Measurements from ENCODE around the gene OR13J1.
"Not testable (repeated sequence)": the region's sequence is repeated elsewhere in the genome, so short reads cannot be mapped to it uniquely, and the experiment has no call there.

The OR13J1 gene

DNA sequence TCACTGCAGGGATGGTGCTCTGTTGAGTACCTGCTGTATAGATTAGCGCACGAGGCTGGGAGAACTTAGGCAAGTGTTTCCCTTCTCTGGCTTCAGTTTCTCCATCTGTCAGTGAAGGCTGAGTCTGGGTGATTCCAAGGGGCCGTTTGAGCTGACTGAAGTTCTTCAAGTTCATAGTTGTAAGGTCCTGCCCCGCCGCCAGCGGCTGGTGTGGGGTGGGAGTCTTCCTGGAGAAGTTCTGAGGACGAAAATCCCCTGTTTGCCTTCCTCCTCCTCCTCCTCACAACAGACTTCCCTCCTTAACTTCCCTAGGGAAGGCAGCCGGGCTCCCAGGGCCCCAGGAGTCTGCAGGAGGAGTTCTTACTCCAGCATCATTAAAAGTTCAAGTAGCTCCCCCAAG lies 34.1 kb upstream of the OR13J1 start:
- DNase-seq = no peak

DNA sequence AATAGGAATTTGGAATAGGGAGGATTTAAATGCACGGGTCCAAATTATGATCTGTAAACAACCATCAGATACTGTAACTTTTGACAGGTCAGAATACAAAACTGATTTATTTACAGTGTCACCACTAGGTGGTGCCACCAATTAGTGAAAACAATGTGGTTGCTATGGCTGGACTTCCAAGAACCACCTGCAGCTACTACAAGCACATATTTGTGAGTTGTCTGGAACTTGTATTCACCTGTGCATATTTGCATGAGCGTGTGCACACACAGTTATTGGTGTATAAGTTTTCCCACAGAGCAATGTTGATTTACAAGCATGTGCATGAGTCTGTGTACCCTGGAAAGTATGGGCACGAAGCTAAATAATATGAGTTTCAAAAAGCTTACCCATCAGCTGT lies 32.8 kb upstream of the OR13J1 start:
- DNase-seq = no peak

DNA sequence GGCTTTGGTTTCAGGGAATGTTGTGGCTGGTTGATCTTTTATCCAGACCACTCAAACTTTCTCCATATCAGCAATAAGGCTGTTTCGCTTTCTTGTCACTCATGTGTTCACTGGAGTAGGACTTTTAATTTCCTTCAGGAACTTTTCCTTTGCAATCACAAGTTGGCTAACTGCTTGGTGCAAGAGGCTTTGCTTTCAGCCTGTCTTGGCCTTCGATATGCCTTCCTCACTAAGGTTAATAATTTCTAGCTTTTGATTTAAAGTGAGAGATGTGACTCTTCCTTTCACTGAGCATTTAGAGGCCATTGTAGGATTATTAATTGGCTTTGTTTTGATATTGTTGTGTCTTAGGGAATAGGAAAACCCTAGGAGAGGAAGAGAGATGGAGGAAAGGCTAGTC lies 28.8 kb upstream of the OR13J1 start:
- DNase-seq = no peak

DNA sequence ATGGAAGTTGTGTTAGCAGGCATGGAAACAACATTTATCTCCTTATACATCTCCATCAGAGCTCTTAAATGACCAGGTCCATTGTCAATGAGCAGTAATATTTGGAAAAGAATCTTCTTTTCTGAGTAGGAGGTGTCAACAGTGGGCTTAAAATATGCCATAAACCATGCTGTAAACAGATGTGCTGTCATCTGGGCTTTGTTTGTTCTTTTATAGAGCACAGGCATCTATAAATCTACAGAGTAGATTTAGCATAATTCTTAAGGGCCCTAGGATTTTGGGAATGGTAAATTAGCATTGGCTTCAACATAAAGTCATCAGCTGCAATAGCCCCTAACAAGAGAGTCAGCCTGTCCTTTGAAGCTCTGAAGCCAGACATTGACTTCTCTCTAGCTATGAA lies 28.1 kb upstream of the OR13J1 start:
- DNase-seq = no peak

DNA sequence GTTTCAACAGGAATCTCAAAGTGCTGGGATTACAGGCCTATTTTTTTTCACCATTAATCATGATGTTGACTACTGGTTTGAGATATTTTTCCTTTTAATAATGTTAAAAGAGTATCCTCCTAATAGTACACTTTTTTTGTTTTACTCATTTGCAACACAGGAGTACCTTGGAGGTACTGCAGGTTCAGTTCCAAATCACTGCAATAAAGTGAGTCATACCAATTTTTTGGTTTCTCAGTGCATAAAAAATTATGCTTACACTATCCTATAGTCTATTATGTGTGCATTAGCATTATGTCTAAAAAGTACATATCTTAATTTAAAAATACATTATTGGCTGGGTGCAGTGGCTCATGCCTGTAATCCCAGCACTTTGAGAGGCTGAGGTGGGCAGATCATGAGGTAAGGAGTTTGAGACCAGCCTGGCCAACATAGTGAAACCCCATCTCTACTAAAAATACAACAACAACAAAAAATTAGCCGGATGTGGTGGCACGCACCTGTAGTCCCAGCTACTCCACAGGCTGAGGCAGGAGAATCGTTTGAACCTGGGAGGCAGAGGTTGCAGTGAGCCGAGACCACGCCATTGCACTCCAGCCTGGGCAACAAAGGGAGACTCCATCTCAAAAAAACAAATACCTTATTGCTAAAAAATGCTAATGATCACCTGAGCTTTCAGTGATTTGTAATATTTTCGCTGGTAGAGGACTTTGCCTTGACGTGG lies 27.3 kb upstream of the OR13J1 start:
- not testable (repeated sequence) for DNase-seq

DNA sequence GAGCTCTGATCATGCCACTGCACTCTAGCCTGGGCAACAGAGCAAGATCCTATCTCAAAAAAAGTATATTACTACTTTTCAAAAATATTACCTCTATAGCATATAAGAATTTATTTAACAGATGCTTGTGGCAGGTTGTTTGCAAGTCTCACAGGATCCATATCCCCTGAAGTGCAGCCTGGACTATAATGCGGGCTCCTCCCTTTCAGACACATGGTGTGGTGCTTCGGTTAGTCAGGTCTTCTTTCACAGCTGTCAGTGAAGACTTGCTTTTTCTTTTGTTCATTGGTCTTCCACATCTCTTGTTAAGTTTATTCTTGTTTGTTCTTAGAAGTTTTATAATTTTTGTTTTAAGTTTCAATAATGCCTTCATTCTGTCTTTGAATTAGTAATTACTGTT lies 26.4 kb upstream of the OR13J1 start:
- no peak for DNase-seq

DNA sequence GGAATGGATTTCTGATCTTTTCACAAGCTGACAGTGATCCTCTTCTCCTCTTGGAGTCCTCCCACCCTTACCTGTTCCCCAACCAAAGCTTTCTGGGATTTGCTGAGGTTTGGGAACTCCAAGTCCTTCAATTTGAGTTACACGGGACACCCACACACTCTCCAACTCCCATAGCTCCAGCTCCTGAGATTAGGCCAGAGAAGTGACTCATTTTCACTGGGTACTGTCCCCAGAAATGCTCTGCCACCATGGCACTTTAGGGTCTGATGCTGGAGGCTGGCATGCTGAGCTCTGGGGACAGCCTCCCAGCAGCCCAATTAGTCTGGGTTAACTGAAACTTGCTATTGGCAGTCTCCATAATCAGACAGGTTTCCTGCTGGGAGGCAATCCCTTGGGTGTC lies 21.9 kb upstream of the OR13J1 start:
- DNase-seq = no peak

DNA sequence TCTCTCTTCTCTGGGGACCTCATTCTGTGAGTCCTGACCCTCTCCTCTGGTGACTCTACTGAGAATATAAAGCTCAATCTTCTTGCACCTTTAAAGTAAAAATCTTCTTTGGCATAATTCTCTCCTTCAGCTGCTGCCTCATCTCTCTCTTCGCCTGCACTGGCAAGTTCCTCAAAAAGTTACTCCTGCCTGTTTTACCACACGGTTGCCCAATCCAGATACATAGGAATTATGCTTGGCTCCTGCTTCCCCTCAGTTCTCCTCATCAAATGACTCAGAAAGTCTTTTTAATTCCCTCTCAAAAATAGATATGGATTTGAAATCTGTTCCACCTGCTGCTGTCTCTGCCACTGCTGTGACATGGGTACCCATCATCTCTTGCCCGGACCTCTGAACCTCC lies 21.4 kb upstream of the OR13J1 start:
- DNase-seq = no peak

DNA sequence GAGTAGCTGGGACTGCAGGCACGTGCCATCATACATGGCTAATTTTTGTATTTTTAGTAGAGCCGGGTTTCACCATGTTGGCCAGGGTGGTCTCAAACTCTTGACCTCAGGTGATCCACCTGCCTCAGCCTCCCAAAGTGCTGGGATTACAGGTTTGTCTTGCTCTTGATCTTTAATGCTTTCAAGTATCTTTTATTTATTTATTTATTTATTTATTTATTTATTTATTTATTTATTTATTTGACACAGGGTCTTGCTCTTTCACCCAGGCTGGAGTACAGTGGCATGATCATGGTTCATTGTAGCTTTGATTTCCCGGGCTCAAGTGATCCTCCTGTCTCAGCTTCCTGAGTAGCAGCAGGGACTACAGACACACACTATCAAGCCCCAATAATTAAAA lies 14.7 kb upstream of the OR13J1 start:
- not testable (repeated sequence) for DNase-seq

DNA sequence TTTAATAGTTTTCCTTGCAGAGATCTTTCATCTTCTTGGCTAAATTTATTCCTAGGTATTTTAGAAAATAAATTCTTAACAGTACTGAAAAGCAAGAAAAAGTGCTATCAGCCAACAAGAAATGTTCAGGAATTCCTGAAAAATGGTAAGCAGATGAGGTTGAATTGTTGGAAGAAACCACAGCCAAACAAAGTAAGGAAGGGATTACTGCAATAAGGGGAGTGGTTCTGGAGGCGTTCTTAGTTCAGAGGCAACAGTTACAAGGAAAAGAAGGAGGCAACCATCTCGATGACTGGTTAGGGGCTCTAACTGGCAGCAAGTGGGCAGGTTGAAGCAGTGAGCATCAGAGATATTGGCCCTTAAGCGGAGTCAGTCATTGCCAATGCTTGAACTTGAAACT lies 12.8 kb upstream of the OR13J1 start:
- no peak for DNase-seq

DNA sequence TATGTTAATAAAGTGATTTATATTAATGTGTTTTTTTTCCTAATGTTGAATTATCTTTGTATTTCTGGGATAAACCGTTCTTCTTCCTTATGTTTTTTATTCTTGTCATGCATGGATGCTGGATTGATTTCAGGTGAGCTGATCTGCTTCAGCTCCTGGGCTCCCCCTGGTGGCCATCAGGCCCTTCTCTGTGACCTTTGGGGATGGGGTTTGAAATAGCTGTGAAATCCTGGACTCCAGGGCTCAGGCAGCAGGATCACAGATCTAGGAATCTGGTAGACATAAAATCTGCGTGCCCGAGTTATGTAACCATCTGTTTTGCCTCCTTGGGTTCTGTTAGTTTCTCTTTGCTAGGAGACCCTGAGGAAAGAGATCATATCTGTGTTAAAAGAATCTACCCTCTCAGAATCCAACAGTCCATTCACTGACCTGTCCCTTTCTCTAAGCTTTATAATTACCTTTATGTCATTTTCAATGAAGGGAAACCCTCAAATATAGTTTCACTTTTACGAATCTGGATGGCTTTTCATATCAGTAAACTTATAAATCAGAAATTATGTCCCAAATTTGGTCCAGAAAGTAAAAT lies 12.2 kb upstream of the OR13J1 start:
- DNase-seq = peak; percentile 84

DNA sequence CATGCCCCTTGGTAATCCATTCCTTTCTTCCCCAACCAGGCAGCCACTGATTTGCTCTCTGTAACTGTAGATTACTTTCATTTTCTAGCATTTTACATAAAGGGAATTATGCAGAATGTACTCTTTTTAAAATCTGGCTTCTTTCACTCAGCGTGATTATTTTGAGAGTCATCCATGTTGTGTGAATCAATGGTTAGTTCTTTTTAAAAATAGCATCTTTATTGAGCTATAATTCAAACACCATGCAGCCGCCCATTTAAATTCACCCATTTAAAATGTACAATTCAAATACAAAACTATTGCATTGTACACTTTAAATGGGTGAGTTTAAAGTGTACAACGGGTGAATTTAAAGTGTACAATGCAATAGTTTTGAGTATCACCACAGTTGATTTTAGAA lies 2.3 kb upstream of the OR13J1 start:
- no peak for DNase-seq

DNA sequence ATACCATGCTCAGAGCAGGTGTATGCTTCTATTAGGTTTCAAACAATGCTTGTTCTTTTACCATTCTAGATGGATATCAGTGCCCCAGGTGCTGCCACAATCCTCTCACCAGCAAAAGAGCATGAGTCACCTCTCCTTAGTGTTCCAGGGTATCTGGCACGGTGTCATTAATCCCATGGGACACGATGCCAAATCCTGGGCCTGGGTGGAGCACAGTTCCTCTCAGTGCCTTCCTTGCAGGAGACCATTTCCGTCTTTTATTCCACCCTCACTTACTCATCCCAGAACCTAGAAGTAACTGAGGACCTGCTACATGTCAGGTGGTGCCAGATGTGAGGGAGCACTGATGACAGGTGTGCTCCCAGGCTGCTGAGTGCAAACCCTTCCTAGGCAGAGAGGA lies 1.3 kb upstream of the OR13J1 start:
- DNase-seq = no peak

DNA sequence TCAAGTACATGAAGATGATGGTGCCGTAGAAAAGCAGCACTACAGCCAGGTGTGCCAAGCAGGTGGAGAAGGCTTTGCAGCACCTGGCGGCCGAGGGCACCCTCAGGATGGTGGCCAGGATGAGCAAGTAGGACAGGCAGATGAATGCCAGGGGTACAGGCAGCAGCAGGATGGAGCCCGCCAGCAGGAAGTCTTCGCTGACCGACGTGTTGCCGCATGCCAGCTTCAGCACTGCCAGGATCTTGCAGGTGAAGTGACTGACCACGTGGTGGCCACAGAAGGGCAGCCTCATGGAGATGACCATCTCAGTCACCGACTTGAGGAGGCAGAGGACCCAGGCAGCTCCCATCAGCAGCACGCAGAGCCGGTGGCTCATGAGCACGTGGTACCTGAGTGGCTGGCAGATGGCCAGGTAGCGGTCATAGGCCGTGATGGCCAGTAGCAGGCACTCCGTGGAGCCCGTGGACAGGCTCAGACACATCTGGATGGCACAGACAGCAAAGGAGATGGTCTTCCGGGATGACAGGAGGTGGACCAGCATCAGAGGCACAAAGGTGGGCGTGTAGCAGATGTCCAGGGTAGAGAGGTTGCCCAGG lies 482 bp downstream of the OR13J1 start:
- no peak for DNase-seq

DNA sequence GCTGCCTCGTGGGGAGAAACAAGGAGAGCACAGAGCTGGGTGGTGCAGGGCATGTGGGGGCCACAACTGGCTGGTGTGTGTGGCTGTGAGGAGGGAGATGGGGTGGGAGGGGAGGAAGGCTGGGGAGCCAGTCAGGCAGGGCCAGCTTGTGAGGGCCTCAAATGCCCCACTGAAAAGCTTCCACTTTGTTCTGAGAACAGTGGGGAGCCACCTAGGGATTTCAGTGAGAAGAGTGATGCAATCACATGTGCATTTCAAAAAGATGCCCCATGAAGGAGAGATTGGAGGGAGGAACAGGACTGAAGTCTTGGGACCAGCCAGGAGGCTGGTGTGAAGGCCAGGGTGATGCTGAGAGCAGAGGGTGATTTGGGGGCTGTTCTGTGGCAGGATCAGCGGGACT lies 1.3 kb downstream of the OR13J1 start:
- DNase-seq = no peak

DNA sequence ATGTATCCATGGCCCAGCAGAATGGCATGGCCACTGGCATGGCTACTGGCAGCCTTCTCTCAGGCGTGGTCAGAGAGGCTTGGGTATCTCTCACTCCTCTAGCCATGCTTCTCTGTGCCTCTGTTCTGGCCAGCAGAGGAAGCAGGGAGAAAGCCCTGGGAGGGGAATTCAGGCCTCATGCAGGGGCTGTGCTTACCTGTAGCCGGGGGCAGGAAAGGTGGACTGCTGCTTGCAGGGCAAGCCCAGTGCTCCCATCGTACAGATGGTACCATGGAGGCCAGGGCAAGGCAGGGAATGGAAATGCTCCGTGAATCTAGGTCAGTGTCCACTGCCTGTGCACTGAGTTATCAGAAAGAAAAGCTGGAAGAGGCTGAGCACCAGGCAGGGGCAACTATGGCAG lies 2.7 kb downstream of the OR13J1 start:
- DNase-seq = no peak

DNA sequence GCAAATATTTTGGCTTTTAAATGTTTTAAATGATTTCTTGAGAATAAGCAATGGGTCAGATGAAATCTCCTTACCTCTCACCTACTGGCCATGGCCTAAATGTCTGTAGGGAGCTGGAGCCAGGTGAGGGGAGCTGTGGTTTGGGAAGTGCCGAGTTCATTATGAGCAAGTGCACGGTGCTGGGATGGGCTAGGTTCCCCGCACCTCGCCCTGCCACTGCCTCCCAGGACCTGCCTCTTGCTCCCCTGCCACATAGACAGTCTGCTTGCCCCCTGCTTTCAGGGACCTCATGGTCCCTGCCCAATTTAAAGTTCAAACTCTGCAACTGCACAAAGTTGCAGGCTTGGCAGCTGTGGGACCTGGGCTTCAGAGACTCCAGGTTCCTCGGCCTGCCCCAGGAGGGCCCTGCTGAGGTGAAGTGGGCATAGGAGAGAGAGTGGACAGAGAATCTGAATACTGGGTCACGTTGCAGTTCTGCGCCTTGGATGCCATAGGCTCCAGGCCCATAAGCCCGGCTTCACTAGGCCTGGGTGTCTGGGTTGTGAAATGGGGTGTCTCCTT lies 5.4 kb downstream of the OR13J1 start:
- DNase-seq = no peak

DNA sequence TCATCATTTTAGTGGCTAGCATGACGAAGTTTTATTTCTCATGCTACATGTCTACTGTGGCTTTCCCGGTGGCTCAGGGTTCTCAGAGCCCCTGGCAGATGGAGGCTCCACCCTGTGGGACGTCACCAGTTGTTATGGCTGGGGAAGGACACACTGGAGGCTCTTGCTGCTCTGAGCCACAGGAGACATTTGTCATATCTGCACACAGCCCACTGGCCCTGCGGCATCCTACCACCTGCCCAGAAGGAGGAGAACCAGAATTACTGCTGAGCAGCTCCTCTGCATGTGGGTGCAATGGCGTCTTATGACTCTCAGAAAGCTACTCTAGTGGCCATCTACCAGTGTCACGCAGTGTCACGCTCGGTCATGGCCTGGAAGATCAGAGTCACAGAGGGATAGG lies 6.6 kb downstream of the OR13J1 start:
- no peak for DNase-seq

DNA sequence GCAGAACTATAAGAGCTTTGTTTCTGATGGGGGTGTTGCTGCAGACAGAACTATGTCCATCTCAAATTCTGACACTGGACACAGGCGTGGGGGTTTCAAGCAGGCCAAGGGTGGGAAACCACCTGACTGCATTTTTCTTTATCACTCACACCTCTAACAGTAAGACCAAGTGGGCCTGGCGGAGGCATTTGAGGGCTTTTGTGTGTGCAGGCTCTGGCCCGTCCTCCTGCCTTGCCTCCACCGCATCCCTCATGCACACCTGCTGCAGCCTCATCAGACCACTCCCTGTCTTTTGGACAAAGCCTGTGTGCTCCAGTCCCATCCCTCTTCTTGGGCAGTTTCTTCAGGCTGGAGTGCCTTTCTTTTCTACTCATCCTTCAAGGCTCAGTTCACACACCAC lies 7.9 kb downstream of the OR13J1 start:
- DNase-seq = no peak

DNA sequence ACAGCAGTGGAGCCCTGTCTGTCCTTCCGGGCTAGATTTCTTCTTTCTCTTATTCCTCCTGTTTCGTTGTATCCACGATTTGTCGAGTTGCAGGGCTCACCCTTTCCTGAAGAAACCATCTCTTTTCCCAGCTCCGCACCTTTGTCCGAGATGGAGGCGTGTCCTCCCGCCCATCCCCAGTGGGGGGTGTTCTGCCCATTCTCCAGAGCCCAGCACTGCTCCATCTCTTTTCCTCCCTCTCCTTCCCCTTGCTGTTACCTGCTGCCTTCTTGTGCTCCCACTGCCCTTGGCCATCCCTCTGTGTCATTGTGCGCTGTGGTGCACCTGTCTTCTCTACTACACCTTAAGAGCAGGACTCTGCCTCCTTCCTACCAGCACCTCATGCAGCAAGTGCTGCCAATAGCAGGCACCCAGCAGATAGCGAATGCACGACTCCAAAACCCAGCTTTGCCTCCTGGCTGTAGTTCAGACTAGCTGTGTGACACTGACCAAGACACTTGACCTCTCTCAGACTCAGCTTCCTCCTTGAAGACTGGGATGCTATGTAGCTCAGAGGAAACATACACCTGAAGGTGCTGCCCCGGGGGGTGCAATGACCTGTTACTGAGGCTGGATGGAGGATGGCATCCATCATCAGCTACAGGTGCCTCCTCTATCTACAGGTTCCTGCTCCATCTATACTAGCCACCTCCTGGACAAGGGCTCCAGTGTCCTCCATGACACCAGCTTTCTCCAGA lies 8.9 kb downstream of the OR13J1 start:
- DNase-seq = no peak

DNA sequence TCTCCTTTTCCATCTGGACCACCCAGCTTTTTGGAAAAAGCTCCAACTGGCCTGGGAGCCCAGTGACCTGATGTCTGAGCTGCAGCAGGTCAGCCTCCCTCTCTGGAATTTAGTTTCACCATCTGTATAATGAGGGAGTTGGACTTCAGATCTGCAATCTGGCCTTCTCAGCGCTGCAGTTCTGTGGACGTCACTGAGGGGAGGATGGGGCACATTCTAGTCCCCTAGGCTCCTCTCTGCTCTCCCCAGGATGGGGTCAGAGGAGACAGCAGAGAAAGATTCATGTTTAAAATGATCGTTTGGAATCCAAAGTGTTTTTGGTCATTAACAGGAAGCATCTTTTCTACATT lies 10.2 kb downstream of the OR13J1 start:
- no peak for DNase-seq

DNA sequence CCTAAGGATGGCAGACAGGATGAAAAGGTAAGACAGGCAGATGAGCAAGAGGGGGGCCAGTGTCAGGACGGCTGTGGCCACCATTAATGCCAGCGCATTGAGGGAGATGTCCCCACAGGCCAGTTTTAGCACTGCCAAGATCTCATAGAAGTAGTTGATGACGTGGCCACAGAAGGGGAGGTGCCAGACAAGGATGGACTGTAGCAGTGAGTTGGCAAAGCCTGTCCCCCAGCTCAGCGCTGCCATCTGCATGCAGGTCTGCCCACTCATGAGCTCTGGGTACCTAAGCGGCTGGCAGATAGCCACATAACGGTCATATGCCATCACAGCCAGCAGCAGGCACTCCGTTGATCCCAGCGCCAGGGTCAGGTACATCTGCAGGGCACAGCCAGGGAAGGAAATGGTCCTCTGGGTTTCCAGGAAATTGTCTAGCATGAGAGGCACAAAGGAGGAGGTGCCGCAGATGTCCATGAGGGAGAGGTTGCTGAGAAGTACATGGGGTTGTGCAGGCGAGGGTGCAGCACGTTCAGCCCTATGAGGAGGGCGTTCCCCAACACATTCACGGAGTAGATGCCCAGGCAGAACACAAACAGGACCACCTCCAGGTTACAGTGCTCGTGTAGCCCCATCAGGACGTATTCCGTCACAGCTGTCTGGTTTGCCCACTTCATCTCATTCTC lies 10.8 kb downstream of the OR13J1 start:
- no peak for DNase-seq

DNA sequence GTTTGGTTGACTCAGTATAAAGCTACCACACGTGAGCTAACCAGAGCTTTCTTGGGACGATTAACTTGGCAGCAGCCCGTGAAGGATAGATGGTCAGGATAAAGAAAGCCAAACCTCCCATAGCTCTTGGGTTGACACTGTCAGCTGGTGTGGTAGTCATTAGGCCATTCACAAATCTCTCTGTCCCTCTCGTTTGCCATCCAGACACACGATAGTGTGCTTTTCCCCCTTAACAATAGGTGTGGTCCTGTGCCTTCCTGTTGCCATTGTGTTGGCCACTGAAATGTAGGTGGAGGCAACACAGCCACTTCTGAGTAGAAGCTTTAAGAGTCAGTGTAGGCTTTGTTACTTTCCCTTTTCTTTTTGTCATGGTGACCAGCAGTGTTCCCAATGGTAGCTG lies 11.7 kb downstream of the OR13J1 start:
- DNase-seq = no peak

Data from T-helper 9 cell (primary cell).